ENCODE data around the gene BCAS3.

DNA sequence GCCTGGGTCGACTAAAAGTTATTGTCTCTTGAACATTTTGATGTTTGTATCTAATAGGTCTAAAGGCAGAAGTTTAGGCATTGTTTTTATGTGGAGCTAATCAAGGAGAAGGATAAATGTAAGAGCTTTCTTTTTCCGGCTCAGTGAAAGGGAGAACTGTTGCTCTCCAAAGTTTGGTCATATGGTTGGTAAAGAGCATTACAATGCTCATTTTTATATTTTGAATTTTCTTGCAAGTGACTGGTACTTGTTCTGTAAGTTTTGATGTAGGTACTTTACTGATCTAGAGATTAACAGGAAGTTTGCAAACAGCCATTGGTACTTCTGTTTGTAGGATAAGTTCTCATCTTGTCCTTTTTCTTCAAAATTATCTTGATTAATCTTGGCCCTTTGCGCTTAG lies 30.9 kb upstream of the BCAS3 start:
- TF ChIP-seq, protein P1, sequence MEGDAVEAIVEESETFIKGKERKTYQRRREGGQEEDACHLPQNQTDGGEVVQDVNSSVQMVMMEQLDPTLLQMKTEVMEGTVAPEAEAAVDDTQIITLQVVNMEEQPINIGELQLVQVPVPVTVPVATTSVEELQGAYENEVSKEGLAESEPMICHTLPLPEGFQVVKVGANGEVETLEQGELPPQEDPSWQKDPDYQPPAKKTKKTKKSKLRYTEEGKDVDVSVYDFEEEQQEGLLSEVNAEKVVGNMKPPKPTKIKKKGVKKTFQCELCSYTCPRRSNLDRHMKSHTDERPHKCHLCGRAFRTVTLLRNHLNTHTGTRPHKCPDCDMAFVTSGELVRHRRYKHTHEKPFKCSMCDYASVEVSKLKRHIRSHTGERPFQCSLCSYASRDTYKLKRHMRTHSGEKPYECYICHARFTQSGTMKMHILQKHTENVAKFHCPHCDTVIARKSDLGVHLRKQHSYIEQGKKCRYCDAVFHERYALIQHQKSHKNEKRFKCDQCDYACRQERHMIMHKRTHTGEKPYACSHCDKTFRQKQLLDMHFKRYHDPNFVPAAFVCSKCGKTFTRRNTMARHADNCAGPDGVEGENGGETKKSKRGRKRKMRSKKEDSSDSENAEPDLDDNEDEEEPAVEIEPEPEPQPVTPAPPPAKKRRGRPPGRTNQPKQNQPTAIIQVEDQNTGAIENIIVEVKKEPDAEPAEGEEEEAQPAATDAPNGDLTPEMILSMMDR (IDR thresholded peaks at IDR 0.05; ENCODE audit: low read length) = no peak
- no peak for TF ChIP-seq EZH2 (IDR thresholded peaks at IDR 0.05; ENCODE audit: borderline replicate concordance, low read length)

Measured in OCI-LY1 (cell line).